ENCODE results near the gene RAI1. TPM values are rescaled to one million over a fixed set of nuclear protein-coding genes. Genes with fewer than 3 reads are reported as not detected.

RAI1 gene
- total RNA-seq, 1 experiment from 2014 or later = 13.1 TPM

GRCh38 chr17:17830740-17831207, 149.5 kb downstream of the RAI1 start:
- no peak for DNase-seq (ENCODE audit: low read depth)

GRCh38 chr17:17831208-17832031, 150.2 kb downstream of the RAI1 start:
- no peak for DNase-seq (ENCODE audit: low read depth)

GRCh38 chr17:17832032-17832363, 150.7 kb downstream of the RAI1 start:
- DNase-seq (ENCODE audit: low read depth) = no peak

GRCh38 chr17:17833658-17834357, 152.6 kb downstream of the RAI1 start:
- no peak for DNase-seq (ENCODE audit: low read depth)

- DNase-seq (ENCODE audit: low read depth) = no peak
Observed at GRCh38 chr17:17834974-17835373, 153.7 kb downstream of the RAI1 start.

- DNase-seq (ENCODE audit: low read depth) = no peak
Observed at GRCh38 chr17:17835415-17836249, 154.4 kb downstream of the RAI1 start.

GRCh38 chr17:17836250-17836817, 155.1 kb downstream of the RAI1 start:
- DNase-seq (ENCODE audit: low read depth) = peak; percentile 93

GRCh38 chr17:17836818-17837379, 155.6 kb downstream of the RAI1 start, which contains the start of gene SREBF1:
TSS of gene SREBF1 (minus strand) at chr17:17836986. CDS start at chr17:17836817, 169 bp downstream.
- peak; percentile 48 for DNase-seq (ENCODE audit: low read depth)

- peak; percentile 81 for DNase-seq (ENCODE audit: low read depth)
Observed at GRCh38 chr17:17837380-17837821, 156.1 kb downstream of the RAI1 start.

- peak; percentile 92 for DNase-seq (ENCODE audit: low read depth)
Observed at GRCh38 chr17:17837966-17838962, 157.0 kb downstream of the RAI1 start.

- peak; percentile 97 for DNase-seq (ENCODE audit: low read depth)
Observed at GRCh38 chr17:17839791-17840707, 158.8 kb downstream of the RAI1 start.

- DNase-seq (ENCODE audit: low read depth) = peak; percentile 64
Observed at GRCh38 chr17:17840751-17841591, 159.7 kb downstream of the RAI1 start.

- DNase-seq (ENCODE audit: low read depth) = peak; percentile 66
Observed at GRCh38 chr17:17841601-17842025, 160.4 kb downstream of the RAI1 start.

- no peak for DNase-seq (ENCODE audit: low read depth)
Observed at GRCh38 chr17:17842111-17842876, 161.0 kb downstream of the RAI1 start.

- no peak for DNase-seq (ENCODE audit: low read depth)
Observed at GRCh38 chr17:17843096-17843495, 161.8 kb downstream of the RAI1 start.

- no peak for DNase-seq (ENCODE audit: low read depth)
Observed at GRCh38 chr17:17844079-17844478, 162.8 kb downstream of the RAI1 start.

- DNase-seq (ENCODE audit: low read depth) = no peak
Observed at GRCh38 chr17:17844500-17844899, 163.2 kb downstream of the RAI1 start.
